Glomerular visceral epithelial cell (primary cell): Measurements from ENCODE around the gene FANCE.
A peak's percentile ranks its signal among the peaks of the same experiment; 100 is the strongest.

Experiments used
- DNase-seq: peaks from one replicate; pipeline ENCODE4 v3.0.0-alpha.2; 2016; ENCODE audit errors: extremely low spot score

Gene FANCE, protein sequence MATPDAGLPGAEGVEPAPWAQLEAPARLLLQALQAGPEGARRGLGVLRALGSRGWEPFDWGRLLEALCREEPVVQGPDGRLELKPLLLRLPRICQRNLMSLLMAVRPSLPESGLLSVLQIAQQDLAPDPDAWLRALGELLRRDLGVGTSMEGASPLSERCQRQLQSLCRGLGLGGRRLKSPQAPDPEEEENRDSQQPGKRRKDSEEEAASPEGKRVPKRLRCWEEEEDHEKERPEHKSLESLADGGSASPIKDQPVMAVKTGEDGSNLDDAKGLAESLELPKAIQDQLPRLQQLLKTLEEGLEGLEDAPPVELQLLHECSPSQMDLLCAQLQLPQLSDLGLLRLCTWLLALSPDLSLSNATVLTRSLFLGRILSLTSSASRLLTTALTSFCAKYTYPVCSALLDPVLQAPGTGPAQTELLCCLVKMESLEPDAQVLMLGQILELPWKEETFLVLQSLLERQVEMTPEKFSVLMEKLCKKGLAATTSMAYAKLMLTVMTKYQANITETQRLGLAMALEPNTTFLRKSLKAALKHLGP

DNA sequence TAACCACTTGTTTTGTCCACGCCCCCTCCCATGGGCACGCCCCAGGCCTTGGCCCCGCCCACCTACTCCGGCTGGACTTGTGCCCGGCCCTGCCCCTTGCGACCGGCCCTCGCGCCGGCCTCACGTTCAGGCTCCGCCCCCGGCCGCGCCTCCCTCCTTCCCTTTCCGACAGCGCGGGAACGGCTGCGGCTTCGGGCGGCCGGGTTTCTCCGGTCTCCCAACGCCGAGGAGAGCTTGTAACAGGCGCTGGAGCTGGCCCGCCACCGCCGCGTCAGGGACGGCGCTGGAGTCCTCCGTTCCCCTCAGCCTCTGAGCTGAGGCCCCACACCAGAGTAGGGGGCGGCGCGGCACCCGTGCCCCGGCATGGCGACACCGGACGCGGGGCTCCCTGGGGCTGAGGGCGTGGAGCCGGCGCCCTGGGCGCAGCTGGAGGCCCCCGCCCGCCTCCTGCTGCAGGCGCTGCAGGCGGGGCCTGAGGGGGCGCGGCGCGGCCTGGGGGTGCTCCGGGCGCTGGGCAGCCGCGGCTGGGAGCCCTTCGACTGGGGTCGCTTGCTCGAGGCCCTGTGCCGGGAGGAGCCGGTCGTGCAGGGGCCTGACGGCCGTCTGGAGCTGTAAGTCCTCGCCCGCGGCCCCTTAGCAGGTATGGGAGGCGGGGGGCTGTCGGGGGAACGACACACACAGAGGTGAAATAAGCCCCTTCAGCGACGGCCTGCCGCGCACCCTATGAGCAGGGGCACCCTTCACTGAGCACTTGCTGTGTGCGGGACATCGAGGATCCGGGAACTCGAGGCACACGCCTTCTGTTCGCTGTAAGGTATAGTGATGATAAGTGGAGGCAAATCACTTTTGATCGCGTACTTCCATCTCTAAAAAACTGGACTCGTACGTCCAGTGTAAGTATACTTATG is at the start of gene FANCE:
Gene FANCE, plus strand, starts transcription at position 156 of the 908 bp plus-strand sequence. Its CDS starts 208 bp downstream, at position 364.
- peak; percentile 94 for DNase-seq

DNA sequence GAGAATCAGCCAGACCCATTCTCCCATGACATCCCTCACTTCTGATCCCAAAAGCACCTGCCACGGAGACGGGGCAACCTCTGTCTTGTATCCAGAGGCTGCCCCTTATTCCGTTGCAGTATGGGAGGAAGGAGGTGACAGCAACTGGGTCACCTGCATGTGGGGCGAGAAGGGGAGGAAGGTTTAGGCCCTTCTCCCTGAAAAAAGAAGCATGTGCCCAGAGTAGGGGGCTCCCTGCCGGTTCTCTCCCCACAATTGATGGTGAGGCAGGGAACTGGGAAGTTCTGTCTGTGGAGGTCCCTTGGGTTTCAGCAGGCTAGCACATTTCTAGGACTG is 49.3 kb upstream of the FANCE start:
- no peak for DNase-seq

DNA sequence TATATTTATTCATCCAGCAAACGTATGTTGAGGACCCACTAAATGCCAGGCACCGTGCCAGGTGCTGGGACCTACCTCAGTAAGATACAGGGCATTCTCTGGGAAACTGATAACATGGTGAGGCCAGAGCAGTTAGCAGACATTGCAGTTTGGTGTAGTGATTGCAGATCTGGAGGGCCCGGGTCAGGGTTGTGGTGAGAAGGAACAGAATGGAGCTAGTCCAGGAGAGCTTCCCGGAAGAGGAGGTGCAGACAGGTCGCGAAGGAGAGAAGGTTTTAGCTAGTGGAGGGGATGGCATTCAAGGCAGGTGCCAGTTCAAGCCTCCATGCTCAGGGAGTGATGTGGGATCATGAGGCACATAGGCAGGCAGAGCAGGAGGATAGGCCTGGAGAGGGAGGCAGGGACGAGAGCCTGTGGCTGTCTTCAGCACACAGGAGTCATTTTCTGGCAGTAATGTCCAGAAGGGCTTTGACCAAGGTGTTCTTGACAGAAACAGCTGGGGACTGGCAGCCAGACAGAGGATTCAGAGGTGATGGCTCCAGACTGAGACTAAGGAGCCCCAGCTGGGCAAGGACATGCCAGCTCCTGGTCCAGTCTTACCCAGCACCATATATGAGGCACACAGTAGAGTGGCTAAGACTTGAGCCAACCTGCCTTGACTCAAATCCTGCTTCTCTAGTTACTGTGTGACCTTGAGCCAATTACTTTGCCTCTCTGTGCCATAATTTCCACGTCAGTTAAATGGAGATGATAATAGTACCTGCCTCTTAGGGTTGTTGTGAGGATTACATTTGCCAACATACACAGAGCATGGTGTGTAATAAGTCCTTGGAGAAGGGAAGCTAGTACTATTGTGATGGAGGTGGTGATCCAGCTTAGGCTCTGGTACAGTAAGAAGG is 48.3 kb upstream of the FANCE start:
- DNase-seq = no peak

DNA sequence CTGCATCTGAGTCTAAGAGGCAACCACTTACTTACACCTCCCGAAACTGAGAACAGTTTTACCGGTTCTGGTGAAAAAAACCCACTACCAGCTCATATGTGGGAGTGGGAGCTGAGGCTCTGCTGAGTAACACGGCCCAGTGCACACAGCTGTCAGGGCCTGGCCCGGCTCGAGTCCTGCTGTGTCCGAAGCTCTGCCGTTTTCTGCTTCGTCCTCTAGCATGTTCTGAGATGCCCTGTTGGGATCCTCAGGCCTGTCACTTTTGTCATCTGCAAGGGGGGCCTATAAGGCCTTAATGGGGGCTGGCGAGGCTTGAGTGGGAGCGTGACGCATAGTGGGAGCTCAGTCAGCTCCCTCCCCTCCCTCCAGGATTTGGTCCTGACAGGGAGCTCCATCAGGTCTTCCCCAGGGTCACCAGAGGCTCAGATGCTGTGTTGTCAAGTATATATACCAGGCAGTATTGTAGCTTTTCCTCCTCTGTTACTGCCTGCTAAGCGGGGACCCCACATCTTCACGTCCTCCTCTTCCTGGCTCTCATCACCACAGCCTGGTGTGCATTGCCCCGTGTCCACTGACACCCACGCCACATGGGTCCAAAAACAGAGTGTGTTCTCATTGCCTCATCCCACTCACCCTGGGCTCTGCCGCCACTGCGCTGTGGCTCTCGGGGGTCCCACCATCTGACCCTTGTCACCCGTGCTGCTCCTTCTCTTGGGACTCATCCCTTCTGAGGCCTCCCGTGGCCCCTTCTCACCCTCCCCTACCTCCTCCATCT is 45.2 kb upstream of the FANCE start:
- DNase-seq = no peak

DNA sequence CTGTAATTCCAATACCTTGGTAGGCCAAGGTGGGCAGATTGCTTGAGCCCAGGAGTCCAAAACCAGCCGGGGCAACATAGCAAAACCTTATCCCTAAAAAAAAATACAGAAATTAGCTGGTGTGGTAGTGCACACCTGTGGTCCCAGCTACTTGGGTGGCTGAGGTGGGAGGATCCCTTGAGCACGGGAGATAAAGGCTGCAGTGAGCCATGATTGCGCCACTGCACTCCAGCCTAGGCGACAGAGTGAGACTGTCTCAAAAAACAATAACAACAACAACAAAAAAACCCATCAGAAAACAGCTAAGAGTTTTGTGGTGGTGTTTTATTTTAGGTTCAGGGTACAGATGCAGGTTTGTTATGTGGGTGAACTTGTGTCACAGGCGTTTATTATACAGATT is 42.9 kb upstream of the FANCE start:
- no peak for DNase-seq

DNA sequence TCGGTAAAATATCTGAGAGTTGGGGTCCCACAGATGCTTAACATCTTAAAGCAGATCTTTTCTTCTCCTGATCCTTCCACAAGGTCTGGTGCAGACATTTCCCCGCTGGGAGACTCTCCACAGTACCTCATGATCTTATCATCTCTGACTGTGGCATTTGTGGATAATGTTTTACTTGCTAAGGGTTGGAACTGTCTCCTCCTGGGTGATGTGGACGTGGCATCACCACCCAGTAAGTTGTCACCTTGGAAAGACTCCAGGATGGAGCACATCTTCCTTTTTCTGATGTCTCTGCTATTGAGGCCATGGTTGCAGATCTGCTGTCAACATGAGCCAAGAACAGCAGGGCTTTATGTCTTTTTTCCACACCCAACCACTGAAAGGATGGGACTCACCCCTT is 42.0 kb upstream of the FANCE start:
- no peak for DNase-seq

DNA sequence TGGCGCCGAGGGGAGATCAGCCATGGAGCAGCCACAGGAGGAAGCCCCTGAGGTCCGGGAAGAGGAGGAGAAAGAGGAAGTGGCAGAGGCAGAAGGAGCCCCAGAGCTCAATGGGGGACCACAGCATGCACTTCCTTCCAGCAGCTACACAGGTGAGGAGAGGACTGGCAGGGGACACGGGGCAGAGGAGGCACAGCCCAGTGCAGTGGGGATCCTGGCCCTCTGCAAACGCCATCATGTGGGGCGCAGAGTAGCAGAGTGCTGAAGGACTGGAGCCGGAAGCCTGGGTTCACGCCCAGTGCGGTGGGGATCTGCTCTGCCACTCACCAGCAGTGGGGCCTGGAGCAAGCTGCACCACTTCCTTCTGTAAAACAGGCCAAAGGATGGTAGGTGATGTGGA is 41.1 kb upstream of the FANCE start:
- no peak for DNase-seq

DNA sequence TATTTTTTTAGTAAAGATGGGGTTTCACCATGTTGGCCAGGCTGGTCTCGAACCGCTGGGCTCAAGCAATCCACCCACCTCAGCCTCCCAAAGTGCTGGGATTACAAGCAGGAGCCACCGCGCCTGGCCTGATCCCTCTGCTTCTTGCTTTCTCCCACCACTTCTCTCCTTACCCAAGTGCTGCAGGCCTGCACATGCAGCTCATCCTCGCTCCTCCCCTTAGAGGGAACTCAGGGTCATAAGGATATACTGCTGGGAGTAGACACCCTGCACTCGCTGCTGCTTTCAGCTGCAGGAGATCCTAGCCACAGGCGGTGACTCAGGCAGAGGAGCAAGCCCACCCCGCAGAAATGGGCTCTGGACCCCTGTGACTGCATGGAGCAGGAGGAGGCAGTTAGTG is 40.0 kb upstream of the FANCE start:
- no peak for DNase-seq

DNA sequence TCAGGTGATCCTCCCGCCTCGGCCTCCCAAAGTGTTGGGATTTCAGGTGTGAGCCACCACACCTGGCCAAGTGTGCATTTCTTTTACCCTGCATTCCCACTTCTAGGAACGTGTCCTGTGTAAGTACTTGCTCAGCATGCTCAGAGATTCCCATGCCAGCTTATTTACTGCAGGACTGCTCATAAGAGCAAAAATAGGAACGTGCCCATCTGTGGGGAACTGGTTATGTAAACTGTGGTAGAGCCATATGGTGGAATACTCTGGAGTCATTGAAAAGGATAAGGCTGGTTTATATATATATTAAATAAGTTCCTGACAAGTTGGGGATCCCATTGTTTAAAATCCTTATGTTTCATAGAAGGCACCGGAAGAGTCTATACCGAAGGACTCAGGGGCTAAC is 38.2 kb upstream of the FANCE start:
- no peak for DNase-seq

DNA sequence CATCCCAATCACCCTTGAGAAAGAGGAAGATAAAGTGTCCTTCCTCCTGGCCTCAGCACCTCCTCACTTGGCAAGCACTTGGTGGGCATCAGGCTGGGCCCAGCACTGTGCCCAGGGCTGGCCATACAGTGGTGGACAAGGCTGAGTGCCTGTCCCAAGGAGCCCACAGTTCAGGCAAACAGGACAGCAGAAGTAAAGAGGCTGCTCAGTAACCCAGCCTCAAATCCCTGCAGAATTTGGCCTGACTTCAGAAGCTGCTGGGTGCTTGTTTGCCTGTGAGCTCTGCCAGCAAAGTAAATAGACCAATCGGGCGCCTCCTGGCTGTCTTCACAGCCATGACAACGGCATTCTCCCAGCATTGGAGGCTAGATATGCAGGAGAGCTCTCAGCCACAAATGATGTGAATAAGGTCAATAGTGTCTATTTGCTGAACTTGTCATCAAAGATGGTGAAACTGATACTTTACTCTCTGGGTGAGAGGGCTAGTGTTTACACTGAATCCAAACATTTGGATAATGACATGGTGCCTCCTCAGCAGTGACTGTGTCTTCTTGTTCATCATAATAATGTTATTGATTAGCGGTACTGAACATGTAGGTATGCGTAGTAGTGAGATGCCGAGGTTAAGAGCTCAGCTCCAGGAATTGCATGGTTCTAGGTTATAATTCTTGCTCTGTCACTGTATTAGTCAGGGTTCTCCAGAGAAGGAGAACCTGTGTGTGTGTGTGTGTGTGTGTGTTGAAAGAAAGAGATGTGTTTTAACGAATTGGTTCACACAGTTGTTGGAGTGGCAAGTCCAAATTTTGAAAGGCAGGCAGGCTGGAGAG is 36.9 kb upstream of the FANCE start:
- peak; percentile 67 for DNase-seq

DNA sequence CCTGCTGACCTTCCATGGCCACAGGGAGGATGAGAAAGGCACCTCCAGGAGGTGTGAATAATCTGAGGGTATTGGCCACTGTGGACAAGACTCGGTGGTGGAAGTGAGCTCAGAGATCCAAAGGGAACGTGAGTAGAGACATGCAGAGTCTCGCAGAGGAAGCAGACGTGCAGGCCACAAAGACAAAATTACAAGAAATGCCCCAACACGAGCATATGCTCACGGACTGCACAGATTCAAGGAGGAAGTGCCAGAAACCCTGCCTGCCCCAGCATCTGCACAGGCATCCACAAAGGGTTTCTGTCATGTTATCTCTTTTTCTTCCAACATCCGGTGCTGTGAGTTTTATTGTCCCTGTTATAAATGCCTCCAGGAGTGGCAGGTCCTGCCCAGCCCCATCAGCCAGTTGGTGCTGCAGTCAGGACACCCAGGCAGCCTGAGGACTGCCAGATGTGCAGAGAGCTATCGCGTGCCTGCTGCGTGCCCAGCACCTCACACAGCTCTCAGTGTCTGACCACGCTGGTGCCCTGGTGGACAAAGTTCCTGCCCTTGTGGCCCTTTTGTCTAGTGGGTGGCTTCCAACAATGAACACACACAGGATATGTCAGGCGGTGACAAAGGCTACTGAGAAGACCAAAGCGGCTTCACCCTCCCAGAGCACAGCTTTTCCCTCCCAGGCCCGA is 34.0 kb upstream of the FANCE start:
- DNase-seq = no peak

DNA sequence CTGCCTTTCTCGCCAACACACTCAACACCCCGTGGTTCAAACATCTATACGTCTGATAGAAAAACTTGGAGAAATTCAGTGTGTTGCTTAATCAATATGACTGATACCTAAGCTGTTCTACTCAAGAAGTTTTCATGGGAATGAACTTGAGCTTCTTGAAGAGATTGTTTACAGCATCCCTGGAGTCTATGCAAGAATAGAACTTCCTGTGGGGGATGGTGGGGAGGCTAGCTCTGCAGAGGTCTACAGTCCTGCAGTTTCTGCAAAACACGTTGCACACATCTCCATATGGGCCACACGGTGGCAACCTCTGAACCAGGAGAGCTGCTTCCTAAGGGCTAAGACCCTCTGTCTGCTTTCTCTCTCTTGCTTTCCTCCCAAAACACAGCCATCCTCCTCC is 32.7 kb upstream of the FANCE start:
- DNase-seq = no peak

DNA sequence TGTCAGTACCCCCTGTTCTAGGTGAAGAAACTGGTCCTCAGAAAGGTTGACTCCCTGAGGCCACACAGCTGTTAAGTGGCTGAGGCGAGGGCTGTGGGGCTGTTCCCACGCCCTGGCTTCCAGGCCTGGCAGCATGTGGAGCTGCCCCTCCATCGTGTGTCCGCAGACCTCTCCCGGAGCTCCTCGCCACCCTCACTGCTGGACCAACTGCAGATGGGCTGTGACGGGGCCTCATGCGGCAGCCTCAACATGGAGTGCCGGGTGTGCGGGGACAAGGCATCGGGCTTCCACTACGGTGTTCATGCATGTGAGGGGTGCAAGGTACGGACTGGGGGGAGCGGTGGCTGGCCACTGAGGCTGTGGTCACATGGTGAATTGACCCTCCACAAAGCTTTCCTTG is 32.2 kb upstream of the FANCE start:
- no peak for DNase-seq

DNA sequence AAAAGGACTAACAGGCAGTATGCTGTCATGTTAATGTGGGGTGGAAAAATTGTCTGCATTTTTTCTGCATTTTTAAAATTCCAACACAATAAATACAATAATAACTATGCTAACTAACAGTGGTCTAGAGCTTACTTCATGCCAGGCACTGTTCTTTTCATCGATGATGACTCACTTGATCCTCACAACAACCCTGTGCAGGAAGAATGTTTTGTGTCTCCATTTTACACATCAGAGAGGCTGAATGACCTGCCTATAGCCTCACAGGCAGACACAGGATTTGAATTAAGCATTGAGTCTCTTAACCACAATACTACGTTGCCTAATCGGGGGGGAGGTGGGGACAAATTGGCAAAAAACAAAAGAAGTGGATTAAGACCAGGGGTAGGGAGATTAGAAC is 26.9 kb upstream of the FANCE start:
- peak; percentile 68 for DNase-seq

DNA sequence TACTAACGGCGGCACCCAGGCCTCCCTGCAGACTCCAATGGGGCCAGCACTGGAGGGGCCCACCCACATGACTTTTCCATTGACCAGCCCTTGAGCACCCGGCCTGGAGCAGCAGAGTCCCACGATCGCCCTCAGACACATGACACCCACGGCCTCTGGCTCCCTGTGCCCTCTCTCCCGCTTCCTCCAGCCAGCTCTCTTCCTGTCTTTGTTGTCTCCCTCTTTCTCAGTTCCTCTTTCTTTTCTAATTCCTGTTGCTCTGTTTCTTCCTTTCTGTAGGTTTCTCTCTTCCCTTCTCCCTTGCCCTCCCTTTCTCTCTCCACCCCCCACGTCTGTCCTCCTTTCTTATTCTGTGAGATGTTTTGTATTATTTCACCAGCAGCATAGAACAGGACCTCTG is 26.1 kb upstream of the FANCE start:
- no peak for DNase-seq

DNA sequence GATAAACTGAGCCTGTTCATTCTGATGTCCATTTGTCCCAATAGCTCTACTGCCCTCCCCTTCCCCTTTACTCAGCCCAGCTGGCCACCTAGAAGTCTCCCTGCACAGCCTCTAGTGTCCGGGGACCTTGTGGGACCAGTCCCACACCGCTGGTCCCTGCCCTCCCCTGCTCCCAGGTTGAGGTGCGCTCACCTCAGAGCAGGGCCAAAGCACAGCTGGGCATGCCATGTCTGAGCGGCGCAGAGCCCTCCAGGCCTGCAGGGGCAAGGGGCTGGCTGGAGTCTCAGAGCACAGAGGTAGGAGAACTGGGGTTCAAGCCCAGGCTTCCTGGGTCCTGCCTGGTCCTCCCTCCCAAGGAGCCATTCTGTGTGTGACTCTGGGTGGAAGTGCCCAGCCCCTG is 24.7 kb upstream of the FANCE start:
- no peak for DNase-seq

DNA sequence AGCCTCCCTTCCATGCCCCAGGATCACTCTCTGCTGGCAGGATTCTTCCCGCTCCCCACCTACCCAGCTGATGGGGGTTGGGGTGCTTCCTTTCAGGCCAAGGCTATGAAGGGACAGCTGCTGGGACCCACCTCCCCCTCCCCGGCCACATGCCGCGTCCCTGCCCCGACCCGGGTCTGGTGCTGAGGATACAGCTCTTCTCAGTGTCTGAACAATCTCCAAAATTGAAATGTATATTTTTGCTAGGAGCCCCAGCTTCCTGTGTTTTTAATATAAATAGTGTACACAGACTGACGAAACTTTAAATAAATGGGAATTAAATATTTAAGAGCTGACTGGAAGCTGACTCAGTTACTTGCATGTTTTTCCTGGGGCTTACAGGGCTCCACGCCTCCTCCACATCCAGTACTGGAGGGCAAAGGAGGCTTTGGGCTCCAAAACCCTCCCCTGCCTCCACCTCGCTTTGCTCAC is 24.3 kb upstream of the FANCE start:
- no peak for DNase-seq

DNA sequence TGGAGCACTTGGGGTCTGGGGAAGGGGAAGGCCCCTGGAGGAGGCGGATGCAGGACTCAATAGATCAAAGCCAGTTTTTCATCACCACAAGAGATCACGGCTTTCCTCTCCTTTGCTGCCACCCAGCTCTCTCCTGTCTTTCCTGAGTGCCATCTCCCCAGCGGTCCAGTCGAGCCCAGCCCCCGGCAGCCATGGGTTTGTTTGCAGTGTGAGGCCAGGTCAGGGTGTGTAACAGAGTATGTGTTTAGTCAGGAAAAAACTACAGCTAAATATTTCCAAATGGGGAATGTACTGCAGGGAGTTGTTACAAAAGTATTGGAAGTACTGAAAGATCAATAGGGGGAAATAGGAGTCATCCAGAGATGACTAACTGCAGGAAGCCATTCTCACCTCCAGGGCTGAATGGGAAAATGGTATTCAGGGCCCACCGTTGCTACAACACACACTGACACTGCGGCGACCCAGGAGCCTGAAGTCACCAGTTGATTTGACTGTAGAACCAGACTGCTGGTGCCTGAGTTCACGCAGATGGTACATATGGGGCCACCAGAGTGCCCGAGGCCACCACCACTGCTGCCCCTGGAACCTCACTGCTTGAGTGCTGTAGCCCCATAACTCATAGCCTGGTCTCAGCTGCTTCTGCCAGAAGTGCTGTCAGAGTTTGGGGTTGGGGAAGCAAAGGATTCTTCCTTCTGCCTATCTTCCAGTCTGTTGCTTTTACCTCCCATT is 23.6 kb upstream of the FANCE start:
- no peak for DNase-seq

DNA sequence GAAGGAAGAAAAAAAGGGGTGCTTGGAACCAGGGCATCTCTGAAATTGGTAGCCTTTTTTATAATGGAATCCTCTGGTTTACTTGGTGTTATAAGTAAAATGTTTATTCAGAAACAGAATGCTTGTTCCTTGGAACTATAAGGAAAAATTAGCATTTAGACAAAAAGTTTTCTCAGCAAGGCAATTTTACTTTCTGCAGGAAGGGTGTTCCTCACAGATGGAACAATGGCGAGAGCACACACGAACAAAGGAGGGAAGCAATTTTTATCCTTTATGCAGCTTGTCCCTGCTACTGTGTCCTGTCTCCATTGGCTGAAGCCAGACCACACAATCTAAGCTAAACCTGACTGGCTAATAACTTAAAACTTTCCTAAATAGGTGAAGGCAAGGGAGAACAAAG is 22.7 kb upstream of the FANCE start:
- no peak for DNase-seq
